HG03280 (cell line): ENCODE results near the gene SEMA5A.

Experiments
- ATAC-seq: cut with Tn5 transposase; IDR thresholded peaks from one replicate; pipeline ENCODE4 v1.9.1; 2021; ENCODE audit warnings: mild to moderate bottlenecking, moderate library complexity; ENCODE audit not compliant: unreplicated experiment

Gene SEMA5A

GRCh38 chr5:9337928-9338595 lies 207.8 kb downstream of the SEMA5A start:
- no peak for ATAC-seq

DNA sequence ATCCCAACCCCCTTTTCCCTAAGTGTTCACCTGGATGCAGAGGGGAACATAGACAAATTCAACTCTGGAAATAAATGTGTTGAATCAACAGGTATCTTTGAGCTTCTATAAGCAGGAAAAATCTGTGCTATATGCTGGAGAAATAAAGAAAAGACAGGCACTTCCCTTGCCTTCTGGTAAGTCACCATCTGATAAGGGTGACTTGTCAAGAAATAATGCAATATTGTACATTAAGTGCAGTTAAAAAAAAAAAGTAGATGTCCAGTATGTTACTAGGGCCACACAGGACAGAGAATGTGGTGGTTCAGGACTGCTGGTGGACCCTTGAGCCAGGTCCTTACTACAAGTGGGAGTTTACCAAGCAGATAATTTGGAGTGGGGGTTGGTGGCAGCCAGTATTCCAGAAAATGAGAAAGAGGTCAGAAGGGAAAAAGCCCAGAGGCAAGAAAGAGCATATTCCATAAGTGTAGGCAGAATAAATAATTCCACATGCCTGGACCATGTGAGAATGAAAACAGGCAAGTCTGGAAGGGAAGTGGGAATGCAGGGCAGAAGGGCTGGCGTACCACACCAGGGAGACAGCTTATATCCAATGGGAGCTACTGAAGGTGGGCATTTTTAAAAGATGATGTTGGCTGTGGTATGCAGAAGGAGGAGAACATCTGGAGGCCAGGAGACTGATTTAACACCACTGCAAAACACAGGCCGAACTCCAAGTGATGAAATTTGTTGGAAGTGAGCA lies 209.9 kb downstream of the SEMA5A start:
- no peak for ATAC-seq

DNA sequence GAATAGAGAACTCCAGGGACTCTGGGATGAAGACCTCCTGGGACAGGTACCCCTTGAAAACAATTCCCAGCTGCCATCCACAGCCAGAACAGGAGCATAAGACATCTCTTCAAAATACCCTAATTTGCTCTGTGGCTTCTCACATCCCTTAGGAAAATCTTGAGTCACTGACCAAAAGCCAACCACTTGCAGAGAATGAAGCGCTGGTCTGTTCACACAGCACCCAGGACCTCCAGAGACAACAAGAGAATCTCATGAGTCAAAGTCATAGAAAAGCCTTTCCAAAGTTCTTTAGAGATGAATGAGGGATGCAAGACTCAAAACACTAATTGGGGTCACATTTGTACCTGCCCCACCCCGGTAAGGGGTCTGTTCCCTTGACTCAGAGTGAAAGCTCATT lies 210.6 kb downstream of the SEMA5A start:
- ATAC-seq = no peak

DNA sequence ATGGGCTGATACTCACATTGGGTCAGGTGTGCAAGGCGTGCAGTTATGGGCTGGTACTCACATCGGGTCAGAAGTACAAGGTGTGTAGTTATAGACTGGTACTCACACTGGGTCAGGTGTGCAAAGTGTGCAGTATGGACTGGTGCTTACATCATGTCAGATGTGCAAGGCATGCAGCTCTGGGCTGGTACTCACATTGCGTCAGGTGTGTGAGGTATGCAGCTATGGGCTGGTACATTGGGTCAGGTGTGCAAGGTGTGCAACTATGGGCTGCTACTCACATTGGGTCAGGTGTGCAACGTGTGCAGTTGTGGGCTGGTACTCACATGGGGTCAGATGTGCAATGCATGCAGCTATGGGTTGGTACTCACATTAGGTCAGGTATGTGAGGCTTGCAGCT lies 213.8 kb downstream of the SEMA5A start:
- ATAC-seq = no peak

DNA sequence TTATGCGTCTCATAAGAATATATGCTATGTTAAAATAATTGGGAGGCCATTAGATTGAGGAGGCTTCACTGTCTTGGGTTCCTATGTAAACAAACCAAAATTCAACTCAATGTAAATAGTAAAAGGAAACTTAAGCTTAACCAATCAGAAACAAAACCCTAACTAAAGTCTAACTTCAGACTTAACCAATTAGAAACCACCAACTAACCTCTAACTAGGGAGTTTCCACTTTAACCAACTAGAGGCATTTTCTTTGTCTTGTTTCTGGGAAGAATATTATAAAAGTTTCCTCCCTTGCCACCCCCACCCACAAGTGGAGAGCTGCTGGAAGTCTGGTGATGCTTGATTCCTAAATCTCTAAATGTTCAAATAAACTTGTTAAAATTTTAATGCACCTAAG lies 214.5 kb downstream of the SEMA5A start:
- ATAC-seq = no peak

DNA sequence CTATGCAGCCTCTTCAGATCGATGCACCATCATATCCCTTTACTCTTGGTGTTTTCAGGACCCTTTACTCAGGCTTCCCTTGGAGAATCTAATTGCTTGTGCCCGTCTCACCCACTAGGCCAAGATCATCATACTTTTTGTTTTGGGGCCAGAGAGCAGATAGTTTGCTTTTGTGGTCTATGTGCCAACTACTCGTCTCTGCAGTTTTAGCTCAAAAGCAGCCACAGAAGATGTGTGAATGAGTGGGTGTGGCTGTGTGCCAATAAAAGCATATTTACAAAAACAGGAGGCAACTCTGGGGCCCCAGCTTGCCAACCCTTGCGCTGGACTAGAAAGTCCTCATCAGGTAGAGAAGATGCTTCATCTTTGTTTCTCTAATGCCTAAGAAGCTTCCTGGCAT lies 216.8 kb downstream of the SEMA5A start:
- no peak for ATAC-seq

DNA sequence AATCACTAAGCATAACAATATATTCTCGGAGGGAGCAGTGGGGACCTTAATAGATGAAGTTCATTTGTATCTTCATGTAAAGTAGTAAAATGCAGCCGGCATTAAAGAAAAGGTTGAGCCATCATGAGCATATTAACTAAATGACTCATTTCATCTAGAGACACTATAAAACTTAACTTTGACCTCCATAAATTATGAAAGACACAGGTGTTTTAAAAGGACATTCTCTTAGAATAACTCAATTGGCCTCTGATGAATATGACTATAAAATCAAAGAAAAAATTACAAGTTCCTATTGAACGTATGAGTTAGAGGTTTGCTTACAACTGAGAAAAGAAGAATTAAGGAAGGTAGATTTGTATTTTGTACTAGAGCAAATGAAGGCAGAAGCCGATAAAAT lies 220.3 kb downstream of the SEMA5A start:
- no peak for ATAC-seq

DNA sequence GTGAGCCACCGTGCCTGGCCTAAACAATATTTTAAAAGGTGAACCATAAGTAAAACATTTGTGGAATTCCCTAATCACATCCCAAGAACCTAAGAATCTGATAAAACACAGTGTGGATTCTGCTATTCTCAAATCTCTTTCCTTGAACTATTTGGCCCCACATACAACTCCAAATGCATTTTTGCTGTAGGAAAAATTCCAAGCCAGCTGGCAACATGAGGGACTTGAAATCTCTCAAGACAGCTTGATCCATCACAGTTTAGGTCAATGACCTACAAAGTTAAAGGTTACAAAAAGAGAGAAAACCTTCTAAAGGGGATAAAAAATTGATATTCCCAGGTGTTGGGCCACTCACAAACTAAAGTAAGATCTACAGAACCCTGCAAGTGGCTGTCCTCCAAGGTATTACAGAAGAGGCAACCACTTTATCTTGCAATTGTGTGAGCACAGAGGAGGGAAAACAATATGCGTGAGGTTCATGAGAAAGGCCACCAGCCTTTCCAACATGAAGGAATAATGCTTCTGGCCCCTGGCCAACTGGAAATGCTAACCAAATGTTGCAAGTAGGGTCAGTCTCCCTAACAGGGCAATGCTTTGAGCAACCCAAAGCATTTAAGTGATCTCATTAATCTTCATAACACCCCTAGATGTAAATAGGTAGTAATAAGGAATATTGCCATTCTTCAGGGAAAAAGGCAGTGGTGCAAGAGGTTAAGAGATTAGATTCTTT lies 221.4 kb downstream of the SEMA5A start:
- ATAC-seq = no peak

GRCh38 chr5:9320652-9321051 lies 225.2 kb downstream of the SEMA5A start:
- no peak for ATAC-seq

- ATAC-seq = no peak
Measured at GRCh38 chr5:9318031-9318430, 227.8 kb downstream of the SEMA5A start.

- no peak for ATAC-seq
Measured at GRCh38 chr5:9316733-9317132, 229.1 kb downstream of the SEMA5A start.

GRCh38 chr5:9316041-9316440 lies 229.8 kb downstream of the SEMA5A start:
- no peak for ATAC-seq

GRCh38 chr5:9314558-9314957 lies 231.3 kb downstream of the SEMA5A start:
- ATAC-seq = no peak

GRCh38 chr5:9313751-9314150 lies 232.1 kb downstream of the SEMA5A start:
- ATAC-seq = no peak

DNA sequence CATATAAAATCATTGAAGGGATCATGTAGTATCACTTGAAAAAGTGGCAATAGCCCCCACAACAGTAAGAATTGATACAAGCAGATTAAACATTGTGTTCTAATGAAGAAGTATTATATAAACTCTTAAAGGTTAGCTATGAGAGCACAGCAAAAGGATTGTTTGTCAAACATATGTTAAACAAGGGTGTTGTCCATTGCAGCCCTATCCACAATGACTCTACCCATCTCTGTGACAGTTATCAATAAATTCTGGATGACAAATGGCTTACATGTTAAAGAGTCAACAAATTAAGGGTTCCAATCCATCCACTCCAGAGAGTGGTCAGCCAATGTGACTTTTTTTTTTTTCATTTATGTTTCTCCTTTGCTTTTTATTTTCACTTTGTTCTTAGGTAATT lies 238.7 kb downstream of the SEMA5A start:
- no peak for ATAC-seq

DNA sequence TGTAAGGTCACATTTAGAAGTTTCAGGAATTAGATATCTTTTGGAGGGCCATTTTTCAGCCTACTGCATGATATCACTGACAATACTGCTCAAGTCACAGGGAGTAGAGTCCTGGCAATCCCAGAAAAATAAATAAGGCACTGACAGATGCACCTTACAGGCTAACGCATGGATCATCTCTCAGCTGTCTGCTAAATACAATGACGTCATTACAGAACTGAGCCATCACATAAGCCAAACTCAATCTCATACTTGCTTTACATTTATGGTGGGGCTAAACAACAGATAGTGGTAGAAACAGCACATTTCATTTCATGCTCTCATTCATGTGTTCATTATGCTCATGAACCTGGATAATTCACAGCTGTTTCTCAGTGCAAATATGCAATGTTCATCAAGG lies 243.7 kb downstream of the SEMA5A start:
- no peak for ATAC-seq

- ATAC-seq = no peak
Measured at GRCh38 chr5:9301200-9301599, 244.7 kb downstream of the SEMA5A start.

GRCh38 chr5:9297134-9297533 lies 248.7 kb downstream of the SEMA5A start:
- ATAC-seq = no peak

DNA sequence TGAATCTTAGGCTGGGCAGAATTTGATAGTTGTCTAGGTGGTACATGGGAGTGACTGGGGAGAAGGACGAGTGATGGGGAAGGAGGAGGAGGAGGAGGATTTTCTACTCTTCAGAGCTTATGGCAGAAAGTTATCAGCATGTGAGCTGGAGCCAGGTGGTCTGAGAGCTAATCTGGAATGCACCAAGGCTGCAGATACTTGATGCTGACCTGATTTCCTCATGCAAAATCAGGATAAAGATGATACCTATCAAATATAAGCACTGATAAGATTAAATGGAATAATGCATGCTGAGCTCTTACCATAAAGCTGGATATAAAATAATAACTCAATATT lies 250.4 kb downstream of the SEMA5A start:
- ATAC-seq = no peak

- no peak for ATAC-seq
Measured at GRCh38 chr5:9294793-9295465, 250.9 kb downstream of the SEMA5A start.

GRCh38 chr5:9288234-9288633 lies 257.6 kb downstream of the SEMA5A start:
- ATAC-seq = no peak
